Stimulated activated CD4-positive, alpha-beta T cell treated with anti-CD3 and anti-CD28 coated beads, TNF-alpha, amount 100 ng/mL, for 48 hours (primary cell): ENCODE results near the gene MED19.
"Not testable (repeated sequence)": the region's sequence is repeated elsewhere in the genome, so short reads cannot be mapped to it uniquely, and the experiment has no call there.

Source experiments
- DNase-seq, 3 donors: peaks; one replicate each; pipeline ENCODE4 v3.0.0-alpha.2; 2020; ENCODE audit warnings: low read depth in 3 of 3

Gene MED19

DNA sequence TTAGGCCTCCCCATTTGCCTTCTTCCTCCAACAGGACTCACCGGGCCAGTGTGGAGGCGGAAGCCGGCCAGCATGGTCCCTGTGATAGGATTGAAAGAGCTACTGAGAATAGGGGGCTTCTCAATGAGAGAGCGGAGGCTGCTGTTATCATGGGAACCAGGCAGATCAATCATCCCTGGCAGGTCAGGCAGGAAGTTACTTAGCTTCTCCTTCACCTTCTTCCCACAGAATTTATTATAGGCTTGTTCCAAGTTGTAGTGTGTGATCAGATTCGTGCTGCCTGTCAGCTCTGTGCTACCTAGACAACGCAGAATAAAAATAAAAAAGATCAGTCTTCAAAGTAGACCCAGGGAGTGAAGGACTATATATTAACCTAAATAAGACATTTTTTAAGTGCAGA lies 7.1 kb downstream of the MED19 start:
- DNase-seq = no peak

DNA sequence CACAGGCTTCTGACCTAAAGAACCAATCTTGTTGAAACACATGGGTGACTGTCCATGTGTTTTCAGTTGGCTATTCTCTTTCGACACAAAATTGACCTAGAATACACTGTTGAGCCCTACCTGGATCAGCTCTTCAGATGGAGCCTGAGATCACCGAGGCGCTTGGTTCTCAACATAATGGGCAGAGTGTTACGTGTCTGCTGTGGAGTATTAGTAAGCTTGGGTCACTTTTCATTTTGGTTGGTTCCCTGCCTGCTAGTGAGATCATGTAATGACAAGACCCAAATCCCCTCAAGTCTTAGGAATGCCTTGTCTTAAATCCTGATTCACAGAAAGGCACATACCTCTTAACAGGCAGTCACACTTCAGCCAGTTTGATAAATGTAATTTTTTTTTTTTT lies 8.7 kb downstream of the MED19 start:
- no peak for DNase-seq

DNA sequence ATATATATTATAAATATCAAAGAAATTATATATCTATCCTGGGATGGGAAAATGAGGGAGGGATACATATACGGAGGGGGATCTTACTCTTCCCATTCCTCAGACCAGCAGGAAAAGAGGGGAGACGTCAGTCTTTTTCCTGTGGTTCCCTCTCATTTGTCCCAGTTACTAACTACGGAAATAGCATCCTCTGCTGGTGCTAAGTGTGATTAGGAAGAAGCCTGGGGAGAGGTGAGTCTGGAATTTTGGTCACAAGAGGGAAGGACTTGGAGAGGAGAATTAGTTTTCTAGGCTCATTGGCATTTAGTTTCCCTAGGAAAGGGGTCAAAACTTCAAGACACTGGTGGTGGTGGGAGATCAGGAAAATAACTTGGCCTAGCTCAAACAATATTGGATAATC lies 11.6 kb downstream of the MED19 start:
- DNase-seq = no peak

DNA sequence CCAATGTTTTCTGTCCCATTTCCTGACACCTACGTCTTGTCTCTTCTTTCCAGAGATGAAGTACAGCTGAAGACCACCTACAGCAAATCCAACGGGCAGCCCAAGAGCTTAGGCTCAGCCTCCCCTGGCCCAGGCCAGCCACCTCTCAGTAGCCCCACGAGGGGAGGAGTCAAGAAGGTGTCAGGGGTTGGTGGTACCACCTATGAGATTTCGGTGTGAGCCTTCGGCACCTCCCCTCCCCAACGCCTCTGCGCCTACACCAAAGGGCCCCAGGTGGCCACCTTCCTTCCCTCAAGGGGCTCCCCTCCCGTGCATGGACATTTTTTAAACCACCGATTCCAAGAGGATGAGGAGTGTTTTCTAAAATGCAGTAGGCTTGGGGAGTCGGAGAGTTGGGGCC lies 12.2 kb downstream of the MED19 start:
- no peak for DNase-seq

DNA sequence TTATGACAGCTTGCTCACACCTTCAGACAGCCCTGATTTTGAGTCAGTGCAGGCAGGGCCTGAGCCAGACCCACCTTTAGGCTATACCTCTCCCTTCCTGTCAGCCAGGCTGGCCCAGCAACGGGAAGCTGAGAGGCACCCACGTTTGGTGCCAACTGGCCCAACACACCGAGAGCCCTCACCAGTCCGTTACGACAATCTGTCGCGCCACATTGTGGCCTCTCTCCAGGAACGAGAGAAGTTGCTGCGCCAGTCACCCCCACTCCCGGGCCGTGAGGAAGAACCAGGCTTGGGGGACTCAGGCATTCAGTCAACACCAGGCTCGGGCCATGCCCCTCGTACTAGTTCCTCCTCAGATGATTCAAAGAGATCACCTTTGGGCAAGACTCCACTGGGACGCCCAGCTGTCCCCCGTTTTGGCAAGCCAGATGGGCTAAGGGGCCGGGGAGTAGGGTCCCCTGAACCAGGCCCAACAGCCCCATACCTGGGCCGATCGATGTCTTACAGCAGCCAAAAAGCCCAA lies 13.1 kb downstream of the MED19 start:
- DNase-seq = no peak

DNA sequence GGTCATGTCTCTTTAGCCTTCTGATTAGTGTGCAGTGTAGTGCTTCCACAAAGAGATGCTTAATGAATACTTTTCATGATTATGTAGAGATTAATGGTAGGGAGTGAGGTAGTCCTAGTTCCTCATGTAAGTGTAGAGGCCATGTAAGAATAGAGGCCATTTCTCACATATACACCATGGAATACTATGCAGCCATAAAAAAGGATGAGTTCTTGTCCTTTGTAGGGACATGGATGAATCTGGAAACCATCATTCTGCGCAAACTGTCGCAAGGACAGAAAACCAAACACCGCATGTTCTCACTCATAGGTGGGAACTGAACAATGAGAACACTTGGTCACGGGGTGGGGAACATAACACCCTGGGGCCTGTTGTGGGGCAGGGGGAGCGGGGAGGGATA lies 21.5 kb downstream of the MED19 start:
- not testable (repeated sequence) for DNase-seq

DNA sequence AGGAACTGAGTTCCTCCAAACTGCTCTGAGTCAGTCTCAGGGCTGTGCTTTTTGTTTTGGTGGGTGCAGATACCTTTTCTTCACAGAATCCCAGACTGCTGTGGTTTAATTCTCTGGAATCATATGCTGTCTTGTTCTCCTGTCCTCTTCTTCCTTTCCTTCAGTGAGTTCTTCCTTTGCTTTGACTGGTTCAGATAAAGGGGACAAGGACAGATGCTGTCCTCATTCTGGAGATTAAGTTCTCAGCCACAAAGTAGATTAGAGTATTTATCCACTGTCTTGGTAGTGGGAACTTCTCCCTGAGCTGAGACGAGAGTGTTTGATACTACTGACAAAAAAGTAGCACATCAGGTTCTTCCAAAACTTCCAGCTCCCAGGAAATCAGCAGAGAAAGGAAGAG lies 30.8 kb downstream of the MED19 start:
- DNase-seq = no peak

DNA sequence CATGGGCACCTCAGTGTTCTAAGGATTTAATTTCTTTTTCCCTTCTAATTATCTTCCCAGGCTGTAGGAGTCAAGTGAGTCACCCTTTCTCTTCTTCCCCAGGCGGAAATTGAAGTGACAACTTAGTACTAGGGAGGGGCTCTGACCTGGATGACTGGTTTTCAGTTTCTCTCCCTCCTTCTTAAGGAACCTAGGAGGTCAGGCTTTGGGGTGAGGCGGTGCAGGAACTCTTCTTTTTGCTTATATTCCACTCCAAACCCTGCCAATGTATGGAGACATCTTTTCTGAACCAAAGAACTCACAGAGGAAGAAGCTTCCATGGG lies 31.5 kb downstream of the MED19 start:
- no peak for DNase-seq

DNA sequence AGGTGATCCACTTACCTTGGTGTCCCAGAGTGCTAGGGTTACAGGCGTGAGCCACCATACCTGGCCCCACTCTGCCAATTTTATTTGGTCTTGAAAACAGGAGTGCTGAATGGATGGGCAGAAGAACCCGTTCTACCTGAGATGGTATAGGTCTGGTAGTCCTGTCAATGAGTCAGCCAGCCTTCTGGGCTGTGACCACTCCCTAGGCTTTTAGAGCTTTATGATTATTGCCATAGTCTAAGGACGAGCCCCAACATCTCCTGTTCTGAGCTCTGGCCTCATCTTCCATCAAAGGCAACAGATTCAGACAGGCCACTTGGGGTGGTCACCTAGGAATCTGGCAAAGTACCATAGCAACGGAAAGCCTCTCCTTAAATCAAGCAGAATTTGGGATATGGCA lies 32.6 kb downstream of the MED19 start:
- no peak for DNase-seq

DNA sequence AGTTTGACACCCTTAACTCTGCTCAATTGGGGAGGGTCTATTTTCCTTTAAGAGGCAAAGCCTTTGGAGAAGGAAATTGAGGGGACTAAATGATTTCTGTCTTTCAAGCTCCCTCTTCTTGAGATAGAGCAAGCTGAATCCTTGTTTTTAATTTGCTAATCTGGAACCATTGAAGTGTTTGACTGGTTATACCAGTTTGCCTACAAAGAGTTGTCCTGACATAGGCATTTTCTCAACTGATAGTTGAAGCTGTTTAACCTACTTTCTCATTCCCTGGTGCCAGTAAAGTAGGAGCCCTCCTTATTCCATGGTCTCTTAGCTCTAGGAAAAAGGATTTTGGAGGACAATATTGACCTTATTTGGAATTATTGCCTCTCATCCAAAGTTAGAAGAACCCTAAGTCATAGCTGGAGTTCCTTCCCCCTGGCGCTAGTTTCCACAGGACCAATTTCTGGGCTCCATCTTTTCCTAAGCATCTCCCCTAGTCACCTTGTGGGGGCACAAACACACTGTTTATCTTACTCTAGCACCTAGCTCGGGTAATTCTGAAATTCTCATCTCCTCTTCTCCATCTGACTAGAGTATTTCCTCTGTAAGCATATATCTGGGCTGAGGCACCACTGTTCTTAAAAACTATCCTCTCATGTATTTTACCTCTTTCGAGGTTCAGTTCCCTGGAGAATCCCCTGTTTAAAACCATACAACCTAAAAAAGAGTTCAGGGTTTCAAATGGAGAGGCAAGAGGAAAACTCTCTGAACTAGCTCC lies 36.7 kb downstream of the MED19 start:
- no peak for DNase-seq

DNA sequence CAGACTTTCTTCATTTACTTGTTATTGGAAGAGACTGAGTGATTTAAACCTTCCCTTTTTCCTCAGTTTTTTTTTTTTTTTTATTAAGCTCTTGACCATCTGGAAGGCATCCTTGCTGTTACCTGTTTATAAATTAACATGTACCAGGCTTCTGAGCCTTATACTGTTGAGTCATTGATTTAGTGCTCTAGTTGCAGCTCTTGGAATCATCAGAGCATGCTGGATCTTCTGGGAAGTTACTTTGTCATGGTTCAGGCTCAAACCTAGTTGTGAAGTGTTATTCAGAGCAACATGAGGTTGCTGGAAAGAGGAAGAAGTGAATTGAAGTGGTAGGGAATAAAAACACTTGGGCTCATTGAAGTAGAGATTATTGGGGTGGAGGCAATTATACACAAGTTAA lies 37.8 kb downstream of the MED19 start:
- DNase-seq = no peak

DNA sequence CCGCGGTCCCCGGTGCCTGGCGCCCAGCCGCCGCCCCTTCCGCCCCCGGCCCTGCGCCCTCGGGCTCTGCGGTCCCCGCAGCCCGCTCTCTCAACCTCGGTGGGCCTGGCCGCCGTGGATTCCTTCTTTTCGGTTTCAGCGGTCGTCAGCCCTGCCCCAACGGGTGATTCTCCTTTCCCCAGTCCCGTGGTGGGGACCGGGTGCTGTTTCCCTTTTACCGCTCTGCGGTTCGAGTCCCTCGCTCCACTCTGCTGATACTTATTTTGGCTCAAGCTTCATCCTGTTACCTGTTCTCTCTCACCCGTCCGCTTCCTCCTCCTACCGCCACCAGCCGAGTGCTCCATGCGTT lies 43.6 kb downstream of the MED19 start:
- no peak for DNase-seq

DNA sequence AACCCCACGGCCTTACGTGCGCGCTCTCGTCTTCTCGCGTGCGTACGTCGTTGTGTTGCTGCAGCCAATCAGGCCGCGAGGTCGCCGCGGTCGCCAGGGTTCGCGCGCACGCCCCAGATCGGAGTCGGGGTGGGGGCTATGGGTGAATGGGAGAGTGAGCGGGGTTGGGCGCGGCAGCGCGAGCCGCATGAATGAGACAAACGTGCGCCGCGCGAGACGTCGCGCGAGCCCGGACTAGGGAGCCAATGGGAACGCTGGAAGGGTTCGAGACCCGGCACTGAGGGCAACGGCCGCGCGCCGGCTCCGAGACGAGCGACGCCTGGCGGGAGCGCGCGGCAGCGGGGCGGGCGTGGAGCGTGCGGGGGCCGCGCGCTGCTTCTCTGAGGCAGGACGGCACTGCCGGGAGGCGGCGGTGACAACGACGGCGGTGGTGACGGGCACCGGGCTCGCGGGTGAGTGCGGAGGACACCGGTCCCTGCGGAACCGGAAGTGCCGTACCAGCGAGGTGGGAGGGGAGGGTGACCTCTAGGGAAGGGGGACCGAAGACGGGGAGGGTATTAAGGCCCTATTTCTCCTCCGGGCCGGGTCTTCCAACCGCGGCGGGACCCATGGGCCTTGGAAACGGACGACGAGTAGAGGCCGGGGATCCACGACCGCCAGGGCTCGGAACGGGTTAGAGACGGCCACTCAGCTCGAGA lies 44.1 kb downstream of the MED19 start, which contains the start of gene ZDHHC5:
ZDHHC5 (plus strand) TSS at position 379 of the 698 bp plus-strand sequence. CDS start 4,977 bp downstream, outside the sequence.
- peak; percentile 96 to 100 (median 98) for DNase-seq

DNA sequence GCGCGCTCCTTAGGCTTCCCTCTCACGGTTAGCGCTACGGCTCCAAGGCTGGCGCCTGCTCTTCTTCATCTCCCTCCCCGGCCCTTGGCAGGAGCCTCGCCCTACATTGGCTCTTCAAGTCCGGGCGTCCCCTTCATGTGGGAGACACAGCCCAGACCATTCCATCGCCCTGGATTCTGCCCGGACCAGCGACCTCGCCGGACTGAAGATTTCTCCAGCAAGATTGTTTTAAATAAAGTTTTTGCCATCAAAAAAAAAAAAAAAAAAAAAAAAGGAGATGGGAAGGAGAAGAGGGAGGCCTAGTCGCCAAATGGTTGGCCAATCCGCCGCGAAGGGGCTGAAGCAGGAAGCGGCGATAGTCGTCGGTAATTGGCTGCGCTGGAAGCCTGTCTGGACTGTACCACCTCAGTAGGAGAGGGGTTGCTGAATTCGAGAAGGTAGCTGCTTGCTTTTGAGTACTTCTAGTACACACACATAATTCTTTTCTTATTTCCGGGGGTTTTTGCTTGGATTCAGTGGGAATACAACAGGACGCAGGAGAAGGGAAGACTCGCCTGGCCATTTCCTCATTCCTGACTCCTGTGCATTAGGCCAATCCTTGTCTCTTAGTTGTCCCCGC lies 44.8 kb downstream of the MED19 start:
- peak; percentile 83 to 94 (median 84) for DNase-seq

DNA sequence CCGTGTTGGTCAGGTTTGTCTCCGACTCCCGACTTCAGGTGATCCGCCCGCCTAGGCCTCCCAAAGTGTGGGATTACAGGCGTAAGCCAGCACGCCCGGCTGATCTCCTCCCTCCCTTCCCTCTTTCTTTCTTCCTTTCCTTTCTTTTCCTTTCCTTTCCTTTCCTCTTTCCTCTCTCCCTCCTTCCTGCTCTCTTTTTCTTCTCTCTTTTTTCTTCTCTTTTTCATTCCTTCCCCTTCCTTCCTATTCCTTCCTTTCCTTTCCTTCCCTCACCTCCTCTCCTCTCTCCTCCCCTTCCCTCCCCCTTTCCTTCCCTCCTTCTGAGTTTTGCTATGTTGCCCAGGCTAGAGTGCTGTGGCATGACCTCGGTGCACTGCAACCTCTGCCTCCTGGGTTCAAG lies 48.0 kb downstream of the MED19 start:
- DNase-seq = no peak

DNA sequence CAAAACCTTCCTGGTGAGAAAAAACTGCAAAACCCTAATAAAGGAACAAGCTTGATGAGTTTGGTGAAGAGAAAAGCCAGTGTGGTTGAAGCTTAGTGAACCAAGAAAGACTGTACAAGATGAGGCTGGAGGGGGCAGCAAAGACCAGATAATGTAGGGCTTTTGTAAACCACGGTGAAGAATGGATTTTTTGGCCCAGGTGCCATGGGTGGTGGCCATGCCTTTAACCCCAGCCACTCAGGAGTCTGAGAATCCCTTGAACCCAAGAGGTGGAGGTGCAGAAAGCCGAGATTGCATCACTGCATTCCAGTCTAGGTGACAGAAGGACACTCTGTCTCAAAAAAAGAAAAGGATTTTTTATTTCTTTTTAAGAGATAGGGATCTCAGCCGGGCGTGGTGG lies 49.1 kb downstream of the MED19 start:
- no peak for DNase-seq

DNA sequence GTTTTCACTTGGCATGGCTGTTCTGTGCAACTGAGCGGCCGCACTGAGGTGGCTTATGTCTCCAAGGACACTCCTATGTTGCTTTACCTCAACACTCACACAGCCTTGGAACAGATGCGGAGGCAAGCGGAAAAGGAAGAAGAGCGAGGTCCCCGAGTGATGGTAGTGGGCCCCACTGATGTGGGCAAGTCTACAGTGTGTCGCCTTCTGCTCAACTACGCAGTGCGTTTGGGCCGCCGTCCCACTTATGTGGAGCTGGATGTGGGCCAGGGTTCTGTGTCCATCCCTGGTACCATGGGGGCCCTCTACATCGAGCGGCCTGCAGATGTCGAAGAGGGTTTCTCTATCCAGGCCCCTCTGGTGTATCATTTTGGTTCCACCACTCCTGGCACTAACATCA lies 52.3 kb downstream of the MED19 start:
- DNase-seq = no peak

DNA sequence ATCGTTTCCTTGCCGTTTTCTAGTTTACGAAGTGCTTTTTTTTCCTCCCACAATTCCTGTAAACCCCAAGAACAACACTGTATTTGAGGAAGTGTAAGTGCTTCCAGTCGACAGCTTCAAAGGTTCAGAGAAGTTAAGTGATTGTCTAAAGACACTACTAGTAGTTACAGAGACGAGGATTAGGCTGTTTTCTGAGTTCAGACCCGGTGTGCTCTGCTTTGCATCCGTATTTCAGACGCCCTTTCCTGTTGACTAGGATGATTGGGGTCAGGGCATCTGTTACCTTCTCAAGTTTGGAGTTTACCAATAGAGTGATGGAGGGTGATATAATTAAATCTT lies 54.0 kb downstream of the MED19 start:
- no peak for DNase-seq

DNA sequence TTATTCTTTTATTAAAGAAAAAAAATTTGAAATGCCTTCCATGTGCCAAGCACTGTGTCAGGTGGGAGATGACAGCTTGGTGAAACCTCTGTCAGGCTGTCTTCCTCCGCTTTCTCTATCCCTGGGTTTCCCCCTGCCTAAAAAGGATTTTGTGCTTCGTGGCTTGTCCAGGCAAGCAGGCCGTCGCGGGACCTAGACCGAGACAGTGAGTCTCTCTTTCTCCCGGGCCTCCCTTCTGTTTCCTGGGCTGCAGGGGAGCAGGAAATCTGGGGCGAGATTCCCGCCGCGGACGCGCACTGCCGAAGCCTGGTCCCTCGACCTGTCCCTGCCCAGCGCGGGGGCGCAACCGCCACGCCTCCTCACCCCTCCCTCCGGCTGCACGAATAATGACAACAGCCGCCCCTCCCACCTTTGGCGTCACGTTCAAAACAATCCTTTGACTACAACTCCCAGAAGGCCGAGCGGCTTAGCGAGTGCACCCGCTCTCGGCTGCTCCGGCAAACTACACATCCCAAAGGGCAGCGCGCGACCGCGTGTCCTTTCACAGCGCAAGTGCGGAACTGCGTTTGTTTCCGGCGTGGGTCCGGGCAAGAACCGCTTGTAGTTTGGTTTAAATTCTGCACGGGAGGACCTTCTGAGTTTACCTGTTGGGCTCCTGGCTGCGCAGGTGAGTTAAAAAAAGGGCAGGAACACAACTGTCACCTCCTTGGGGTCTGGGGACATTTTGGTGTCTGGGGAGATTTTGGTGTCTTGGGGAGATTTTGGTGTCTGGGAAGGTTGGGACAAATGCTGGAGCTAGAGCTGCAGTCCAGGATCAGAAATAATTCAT lies 54.6 kb downstream of the MED19 start, which contains the start of gene CLP1:
CLP1 (plus strand) TSS at position 569 of the 829 bp plus-strand sequence. CDS start 1,715 bp downstream, outside the sequence.
- DNase-seq = peak; percentile 97 to 98 (median 97)

DNA sequence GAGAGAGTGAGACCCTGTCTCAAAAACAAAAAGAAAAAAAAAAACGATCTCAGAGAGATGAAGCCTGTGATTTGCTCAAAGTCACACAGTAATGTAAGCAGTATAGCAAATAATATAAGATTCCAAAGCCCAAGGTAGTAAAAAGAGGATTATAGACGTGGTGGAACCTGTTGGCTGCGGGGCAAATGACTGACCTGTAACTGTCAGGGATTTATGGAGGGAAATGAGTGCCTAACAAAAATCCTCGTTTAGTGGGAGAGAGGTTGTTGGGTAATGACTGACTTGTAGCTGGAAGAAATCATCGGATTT lies 55.2 kb downstream of the MED19 start:
- no peak for DNase-seq
